Activated gamma-delta T cell treated with anti-CD3 and anti-CD28 coated beads, Interleukin-2, amount 50 U/mL, for 16 hours (primary cell): Measurements from ENCODE around the gene ETFRF1.

Source experiments
- DNase-seq: peaks from one replicate; pipeline ENCODE4 v3.0.0-alpha.2; 2020; ENCODE audit warnings: low read depth

The ETFRF1 gene

DNA sequence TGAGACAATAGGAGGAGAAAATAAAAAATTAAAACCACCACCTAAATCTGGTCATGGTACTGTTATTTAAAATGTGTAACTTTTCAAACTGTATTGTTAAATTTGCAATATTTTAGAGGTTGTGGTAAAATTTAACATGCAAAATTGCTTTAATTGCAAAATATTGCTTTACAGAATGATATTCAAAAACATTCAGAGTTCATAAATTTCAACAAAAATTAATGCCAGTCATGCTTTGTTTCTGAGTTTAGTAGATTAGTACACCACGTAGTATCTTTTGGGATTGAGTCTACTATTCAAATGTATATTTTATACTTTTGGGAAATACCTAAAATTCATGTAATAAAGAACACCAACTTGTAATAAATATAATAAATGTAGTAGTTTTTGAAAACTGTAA is 18.3 kb downstream of the ETFRF1 start:
- no peak for DNase-seq

DNA sequence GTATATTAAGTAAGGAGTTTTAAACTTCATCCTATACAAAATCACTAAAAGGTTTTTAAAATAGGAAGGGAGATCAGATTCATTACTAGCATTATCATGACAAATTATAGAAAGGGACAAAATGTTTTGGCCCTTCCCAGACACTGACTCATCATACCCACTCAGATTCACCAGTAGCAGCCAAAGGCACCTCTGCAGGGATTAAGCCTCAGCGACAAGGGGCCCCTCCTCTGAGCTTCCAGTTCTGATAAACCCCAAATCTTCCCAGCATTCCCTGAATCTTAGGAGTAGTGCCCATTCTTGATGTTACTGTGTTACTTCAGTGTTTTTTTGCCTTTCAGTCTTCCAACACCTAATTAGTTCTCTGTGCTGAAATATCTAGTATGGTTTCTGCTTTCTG is 41.2 kb downstream of the ETFRF1 start:
- DNase-seq, result no peak

DNA sequence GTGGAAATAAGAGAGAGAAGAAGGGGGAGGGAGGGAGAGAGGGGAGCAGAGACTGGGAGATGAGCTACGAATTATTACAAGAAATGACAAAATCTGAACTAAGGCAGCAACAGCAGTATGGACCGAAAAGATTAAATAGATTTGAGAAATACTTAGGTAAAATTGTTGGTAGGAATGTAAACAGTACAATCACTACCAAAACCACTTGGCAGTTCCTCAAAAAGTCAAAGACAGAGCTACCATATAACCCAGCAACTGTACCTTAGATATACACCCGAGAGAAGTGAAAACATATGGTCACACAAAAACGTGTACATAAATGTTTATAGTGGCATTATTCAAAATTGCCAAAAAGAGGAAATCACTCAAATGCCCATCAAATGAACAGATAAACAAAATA is 41.6 kb downstream of the ETFRF1 start:
- DNase-seq, result no peak

DNA sequence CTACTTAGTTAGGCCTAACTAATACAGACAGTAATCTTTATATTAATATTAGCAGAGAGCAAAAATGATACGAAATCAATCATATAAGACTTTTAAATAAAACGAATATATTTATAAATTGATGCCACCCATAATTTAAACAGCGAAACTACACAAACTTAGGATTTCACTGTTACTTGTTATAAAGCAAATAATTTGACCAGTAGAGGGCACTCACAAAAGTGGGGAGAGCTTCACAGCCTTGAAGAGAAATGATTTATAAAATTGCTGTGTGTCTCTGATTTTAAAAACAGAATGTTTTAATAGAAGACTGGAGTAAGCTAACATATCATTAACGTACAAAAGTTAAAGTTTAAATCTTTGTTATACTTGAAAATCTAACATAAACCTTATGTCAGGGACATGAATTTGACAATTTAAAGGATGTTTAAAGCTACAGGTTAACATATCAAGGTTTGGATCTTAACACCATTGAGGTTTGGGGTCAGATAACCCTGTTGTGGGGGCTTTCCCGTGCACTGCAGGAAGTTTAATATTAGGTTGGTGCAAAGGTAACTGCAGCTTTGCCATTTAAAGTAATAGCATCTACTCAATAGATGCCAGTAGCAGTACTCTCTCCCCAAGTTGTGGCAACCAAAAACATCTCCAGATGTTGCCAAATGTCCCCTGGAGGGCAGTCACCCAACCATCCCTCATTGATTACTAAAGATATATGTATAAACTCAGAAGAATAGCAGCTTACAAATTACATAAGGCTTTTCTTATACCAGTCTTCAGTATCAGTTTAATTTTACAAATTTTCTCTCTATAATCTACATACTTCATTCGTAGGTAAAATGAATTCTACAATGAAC is 46.4 kb downstream of the ETFRF1 start:
- DNase-seq, result peak; percentile 7

DNA sequence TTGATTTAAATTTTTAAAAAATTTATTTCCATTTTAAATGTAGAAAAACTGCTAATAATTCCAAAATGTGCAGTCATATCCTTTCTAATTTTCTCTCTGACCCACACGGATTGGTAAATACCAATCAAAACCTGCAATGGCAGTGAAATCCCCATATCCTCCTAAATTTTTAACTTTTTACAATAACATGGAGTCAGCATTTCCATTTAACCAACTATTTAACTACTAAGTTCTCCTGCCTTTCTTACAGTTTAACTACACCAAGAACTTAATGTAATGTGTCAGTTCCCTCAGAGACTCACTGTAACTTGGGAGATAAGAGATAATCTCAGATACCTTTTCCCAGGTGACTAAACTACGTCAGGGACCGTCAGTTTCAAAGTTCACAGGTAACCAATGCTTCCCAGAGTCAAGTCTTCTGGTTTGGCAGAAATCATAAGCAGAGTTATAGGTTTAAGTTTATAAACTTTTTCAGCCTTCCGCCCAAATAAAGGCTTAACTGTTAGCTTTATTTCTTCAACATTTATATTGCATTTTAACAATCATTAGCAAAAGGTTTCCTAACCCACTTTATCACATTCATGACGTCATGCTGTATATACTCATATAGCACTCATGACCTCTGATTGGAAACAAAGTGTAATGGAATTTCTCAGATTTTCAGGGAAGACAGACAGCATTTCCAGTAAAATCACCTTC is 48.1 kb downstream of the ETFRF1 start:
- no peak for DNase-seq

DNA sequence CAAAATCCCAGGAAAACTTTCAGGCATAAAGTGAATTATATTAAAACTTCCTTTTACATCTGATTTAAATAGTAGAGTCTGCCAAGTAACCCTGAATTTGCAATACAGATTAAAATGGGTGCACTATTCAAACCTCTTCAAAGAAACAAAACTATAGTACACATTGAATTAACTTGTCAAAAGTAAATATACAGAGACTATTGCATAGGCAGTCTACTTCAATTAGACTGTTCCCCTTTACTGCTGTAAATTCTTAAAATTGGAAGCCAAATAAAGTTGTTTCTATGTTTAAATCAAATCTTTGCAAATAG is 48.6 kb downstream of the ETFRF1 start:
- DNase-seq, result no peak

DNA sequence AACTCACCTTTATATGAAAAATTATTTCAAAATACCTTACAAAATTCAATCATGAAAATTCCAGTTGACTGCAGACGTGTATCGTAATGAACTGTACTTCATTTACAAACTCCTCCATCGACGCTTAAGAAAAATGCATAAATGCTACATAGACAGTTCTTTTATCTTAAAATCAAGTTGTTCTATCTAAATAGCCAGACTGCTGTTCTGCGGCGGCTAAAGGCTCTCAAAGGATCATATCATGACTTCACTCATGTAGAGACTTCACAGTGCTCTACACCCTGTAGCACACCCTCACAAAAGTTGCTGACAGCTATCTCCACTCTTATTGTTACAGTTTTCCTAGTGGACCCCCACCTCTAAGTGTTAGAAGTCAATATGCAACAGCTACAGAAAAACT is 50.5 kb downstream of the ETFRF1 start:
- no peak for DNase-seq

DNA sequence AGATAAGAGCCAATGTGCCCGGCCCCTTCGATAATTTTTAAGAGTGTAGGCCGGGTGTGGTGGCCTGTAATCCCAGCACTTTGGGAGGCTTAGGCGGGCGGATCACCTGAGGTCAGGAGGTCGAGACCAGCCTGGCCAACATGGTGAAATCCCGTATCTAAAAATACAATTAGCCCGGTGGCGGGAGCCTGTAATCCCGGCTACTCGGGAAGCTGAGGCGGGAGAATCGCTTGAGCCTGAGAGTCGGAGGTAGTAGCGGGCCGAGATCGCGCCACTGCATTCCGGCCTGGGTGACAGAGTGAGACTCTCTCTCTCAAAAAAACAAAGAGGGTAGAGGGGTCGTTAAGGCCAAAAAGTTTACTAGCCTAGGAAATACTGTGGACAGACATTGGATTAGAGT is 53.1 kb downstream of the ETFRF1 start:
- DNase-seq, result no peak

DNA sequence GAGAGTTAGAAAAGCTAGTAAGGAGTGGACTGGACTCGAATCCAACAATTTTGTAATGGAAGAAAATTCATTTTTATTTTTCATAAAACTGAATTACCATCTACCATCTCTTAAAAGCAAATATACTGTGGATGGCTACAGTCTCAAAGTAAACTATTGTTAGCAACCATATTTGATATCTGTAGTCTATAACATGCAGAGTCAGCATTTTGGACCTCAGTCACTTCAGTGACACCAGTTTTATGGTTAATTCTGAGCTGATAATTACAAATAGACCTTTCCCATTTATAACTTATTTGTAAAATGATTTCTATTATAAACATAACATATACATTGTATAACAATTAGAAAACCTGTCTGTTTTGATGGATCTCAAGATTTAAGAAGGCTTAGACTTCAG is 53.7 kb downstream of the ETFRF1 start:
- DNase-seq, result no peak

DNA sequence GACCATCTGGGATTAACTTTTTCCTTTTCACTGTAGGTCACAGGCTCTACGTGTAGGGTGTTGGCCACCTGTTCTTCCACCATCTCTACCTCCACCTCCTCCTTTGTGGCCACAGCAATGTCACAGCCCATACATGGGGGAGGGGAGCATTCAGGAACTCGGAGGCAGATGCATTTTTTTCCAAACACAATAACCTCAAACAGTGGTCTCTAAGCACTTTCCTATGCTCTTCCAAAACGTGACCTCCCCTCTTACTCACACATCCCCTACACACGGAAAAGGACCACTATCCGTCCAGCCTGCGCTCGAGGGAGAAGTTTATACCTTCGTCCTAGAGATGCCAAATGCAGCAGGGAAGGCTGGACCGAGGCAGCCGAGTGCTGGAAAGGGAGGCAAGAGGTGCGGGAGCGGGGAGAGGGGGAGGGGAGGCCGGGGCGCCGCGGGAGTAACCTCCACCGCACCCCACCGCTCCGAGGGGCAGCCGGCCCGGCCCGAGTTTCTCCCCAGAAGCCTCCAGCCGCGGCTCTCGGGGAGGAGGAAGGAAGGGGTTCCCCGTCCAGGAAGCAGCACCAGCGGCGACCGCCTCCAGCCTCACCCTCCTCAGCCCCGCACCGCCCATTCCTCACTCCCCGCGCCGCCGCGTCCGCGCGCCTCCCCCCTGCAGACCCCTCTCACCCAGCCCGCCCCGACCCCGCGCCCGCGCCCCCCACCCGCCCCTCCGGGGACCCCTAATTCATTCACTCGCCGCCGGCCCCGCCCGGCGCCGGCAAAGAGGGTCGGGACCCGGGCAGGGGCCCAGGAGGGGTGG is 55.1 kb downstream of the ETFRF1 start:
- DNase-seq, result peak; percentile 34

DNA sequence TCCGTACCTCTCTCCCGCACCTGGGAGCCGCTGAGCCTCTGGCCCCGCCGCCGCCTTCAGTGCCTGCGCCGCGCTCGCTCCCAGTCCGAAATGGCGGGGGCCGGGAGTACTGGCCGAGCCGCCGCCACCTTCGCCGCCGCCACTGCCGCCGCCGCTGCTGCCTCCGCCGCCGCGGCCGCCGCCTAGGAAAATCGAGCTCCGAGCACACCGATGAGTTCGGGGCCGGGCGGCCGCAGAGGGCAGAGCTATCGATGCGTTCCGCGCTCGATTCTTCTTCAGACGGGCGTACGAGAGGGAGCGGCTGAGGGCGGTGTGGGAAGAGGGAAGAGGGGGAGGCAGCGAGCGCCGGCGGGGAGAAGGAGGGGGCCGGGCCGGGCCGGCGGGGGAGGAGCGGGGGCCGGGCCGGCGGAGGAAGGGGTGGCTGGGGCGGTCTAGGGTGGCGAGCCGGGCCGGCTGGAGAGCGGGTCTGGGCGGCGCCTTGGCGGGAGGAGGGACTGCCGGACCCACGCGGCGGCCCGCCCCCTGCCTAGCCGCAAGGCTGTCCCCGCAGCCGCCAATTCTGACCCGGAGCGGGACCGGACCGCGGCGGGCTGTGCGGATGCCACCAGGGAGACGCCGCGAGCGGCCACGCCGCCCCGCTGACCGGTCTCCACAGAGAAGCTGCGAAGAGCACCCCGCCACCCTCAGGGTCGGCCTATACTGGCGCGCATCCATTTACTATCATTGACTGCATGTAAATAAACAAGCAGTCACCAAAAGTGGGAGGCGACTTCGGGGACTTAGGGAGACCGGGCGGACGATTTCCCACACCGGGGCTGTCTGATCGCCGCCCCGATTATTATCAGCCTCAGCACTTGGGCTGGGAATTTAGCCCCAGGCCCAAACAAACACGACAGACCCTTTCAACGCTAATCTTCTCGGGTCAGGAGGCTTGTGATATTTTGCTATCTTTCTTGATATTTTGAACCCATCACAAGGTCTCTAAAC is 56.0 kb downstream of the ETFRF1 start, which contains the start of gene KRAS:
KRAS (minus strand) TSS at position 186 of the 987 bp plus-strand sequence.
- DNase-seq, result peak; percentile 83

DNA sequence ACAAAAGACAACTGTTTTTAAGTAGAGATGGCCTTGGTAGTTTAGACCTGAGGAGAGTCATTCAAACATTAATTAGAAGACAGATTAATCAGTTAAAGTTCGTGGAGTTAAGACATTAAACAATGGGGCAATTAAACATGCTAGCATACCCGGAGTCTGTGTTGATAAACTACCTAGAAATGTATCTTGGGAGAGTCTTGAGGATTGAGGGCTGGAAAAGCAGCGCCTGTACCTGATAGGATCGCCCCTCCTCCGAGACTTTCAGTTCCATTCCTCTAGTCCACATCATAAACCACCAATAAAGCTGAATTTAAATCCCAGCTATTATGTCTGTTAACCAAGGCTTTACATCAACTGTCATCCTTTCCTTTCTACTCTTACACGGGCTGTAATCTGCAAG is 56.7 kb downstream of the ETFRF1 start:
- DNase-seq, result no peak

DNA sequence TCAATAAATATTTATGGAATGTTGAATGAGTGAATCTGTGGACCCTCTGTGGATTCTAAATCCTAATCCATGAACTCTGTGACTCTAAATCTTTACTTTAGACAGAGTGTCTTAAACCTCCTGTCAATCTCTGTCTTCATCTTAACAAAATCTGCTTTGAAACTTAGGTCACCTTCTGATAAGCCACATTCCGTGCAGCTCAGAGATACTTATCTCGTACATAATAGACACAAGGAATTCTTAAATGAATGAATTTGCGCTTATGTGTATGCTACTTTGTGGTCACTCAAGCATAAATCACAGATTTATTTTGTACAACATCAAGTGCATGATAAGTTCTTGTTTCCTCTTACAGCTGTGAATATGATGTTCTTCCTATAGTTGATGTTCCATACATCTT is 57.9 kb downstream of the ETFRF1 start:
- DNase-seq, result no peak

DNA sequence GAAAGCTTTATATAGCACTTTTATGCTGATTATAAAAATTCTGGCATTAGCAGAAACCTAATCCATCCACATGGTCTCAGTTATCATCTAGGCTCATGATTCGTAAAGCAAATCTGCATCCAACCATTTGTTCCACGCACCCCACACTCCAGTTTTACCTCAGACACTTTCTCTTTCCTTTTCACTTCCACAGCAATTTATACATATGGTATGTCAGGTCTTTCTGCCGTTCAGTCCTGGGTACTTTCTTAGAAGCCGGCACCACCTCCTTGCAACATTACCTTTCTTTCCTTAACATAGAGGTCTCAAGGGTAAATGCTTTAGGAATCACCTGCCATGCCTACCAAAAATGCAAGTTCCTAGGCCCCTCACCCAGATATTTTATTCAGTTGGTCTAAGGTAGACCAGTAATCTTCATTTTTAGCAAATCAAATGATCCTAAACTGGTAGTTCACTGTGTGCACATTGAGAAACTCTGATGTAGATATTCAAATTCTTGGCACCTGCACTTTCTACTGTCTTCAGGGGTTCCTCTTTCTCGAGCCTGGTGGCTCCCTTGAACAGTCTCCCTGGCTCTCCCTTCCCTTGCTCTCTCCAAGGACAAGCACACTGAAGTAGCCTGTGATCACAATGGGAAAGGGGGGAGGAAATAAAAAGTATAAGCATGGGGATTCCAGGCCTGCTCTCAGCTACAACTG is 58.5 kb downstream of the ETFRF1 start:
- no peak for DNase-seq

DNA sequence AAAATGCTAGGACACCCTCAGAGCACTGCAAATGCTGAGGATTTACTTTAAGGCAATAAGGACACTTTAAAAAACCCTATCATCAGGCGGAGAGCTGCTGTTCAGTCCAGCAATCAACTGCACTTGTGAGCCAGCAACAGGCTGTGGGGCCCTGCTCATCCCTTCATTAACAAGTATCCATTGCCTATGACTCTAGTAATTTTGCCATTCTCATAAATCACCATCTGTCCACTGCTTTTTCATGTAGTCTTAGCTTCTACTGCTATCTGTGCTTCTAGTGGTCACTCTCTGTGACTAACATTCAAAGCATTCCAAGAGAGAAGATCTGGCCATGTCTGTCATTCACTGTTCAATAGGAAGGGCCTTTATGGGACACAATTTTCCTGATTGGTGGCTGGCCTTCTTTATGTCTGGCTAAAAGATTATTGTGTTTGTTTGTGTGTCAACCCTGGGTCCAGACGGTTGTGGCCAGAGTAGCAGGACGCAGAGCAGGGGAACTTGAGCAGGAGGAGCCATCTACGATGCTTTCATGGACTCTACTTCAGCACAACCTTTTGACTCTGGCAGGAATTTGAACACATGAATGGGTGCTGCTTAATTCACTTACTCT is 59.3 kb downstream of the ETFRF1 start:
- DNase-seq, result no peak
